ENCODE data around the gene NKX2-4.

DNA sequence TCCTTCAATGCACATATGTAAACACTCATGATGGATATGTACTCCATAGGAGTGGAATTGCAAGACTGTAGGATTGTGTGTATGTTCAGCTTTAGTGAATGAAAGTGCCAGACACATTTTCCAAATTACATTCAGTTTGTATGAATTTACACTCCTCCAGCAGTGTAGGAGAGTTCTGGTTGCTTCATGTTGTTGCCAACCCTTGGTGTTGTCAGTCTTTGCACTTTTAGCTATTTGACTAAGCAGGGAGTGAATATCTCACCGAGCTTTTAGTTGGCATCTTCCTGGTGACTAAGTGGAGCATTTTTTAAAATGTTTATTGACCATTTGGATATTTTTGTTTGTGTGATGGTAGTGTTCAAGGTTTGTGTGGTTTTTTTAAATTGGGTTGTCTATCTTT is 23.9 kb downstream of the NKX2-4 start:
- TF ChIP-seq, protein P1, sequence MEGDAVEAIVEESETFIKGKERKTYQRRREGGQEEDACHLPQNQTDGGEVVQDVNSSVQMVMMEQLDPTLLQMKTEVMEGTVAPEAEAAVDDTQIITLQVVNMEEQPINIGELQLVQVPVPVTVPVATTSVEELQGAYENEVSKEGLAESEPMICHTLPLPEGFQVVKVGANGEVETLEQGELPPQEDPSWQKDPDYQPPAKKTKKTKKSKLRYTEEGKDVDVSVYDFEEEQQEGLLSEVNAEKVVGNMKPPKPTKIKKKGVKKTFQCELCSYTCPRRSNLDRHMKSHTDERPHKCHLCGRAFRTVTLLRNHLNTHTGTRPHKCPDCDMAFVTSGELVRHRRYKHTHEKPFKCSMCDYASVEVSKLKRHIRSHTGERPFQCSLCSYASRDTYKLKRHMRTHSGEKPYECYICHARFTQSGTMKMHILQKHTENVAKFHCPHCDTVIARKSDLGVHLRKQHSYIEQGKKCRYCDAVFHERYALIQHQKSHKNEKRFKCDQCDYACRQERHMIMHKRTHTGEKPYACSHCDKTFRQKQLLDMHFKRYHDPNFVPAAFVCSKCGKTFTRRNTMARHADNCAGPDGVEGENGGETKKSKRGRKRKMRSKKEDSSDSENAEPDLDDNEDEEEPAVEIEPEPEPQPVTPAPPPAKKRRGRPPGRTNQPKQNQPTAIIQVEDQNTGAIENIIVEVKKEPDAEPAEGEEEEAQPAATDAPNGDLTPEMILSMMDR (IDR thresholded peaks at IDR 0.05; ENCODE audit: poor library complexity) = no peak
- TF ChIP-seq EZH2phosphoT487 (IDR thresholded peaks at IDR 0.05; ENCODE audit: low read depth, severe bottlenecking, unreplicated experiment) (no peak), EZH2 (IDR thresholded peaks at IDR 0.05; ENCODE audit: borderline replicate concordance) (no peak)

Data from hepatocyte (in vitro differentiated cells).